HepG2 (cell line): ENCODE data around the gene PPOX. TPM values are rescaled to one million over a fixed set of nuclear protein-coding genes. Genes with fewer than 3 reads are reported as not detected.

ENCODE experiments used
- ASH2L ChIP-seq: fragments of 300-600, 200-600 bp; sonication (generic); IDR thresholded peaks from 2 replicates; pipeline ENCODE4 v1.7.0; 2017; ENCODE audit warnings: low read depth, mild to moderate bottlenecking, moderate library complexity, mixed read lengths, low read length; ENCODE audit not compliant: insufficient read length
- FOSL2 ChIP-seq: sonication (generic); formaldehyde crosslinking; IDR thresholded peaks from 2 replicates; pipeline ENCODE4 v1.4.0; 2020; ENCODE audit warnings: missing genetic modification reagents
- GMEB1 ChIP-seq: sonication (generic); formaldehyde crosslinking; IDR thresholded peaks from 2 replicates; pipeline ENCODE4 v1.5.1; 2020; ENCODE audit warnings: missing genetic modification reagents, mild to moderate bottlenecking, borderline replicate concordance
- IKZF4 ChIP-seq: sonication (generic); formaldehyde crosslinking; IDR thresholded peaks from 2 replicates; pipeline ENCODE4 v1.5.1; 2020; ENCODE audit warnings: borderline replicate concordance, mild to moderate bottlenecking, low read depth, missing genetic modification reagents; ENCODE audit errors: not compliant biosample characterization
- NONO ChIP-seq, 2 experiments: fragments of 450-650 bp in 1 of 2; sonication (generic) in 1 of 2; formaldehyde crosslinking in 1 of 2; IDR thresholded peaks in 1 of 2; conservative IDR thresholded peaks in 1 of 2; 2 replicates each; pipeline versions ENCODE4 v1.6.1 to v1.8.0; 2017 to 2022; ENCODE audit warnings: mild to moderate bottlenecking in 1 of 2, missing genetic modification reagents in 1 of 2, moderate library complexity in 1 of 2
- PHF21A ChIP-seq: sonication (generic); formaldehyde crosslinking; IDR thresholded peaks from 2 replicates; pipeline ENCODE4 v1.5.0; 2020; ENCODE audit warnings: mild to moderate bottlenecking, missing genetic modification reagents
- PPARG ChIP-seq: conservative IDR thresholded peaks from 2 replicates; pipeline ENCODE4 v1.6.1; 2016; ENCODE audit warnings: missing biosample characterization, missing genetic modification reagents
- REL ChIP-seq: sonication (generic); formaldehyde crosslinking; conservative IDR thresholded peaks from 2 replicates; pipeline ENCODE4 v1.8.0; 2022; ENCODE audit warnings: mild to moderate bottlenecking, missing genetic modification reagents, moderate library complexity
- SMAD9 ChIP-seq: sonication (generic); formaldehyde crosslinking; IDR thresholded peaks from 2 replicates; pipeline ENCODE4 v1.5.1; 2020; ENCODE audit warnings: mild to moderate bottlenecking, missing genetic modification reagents
- SMARCE1 ChIP-seq: fragments of 450-650 bp; IDR thresholded peaks from 2 replicates; pipeline ENCODE4 v1.6.1; 2017; ENCODE audit warnings: borderline replicate concordance
- THRA ChIP-seq: sonication (generic); formaldehyde crosslinking; IDR thresholded peaks from 2 replicates; pipeline ENCODE4 v1.4.0; 2020; ENCODE audit warnings: missing genetic modification reagents, borderline replicate concordance
- ZBTB21 ChIP-seq: sonication (generic); formaldehyde crosslinking; IDR thresholded peaks from 2 replicates; pipeline ENCODE4 v1.4.0; 2020; ENCODE audit warnings: missing genetic modification reagents
- ZNF609 ChIP-seq: sonication (generic); formaldehyde crosslinking; IDR thresholded peaks from 2 replicates; pipeline ENCODE4 v1.4.0; 2020; ENCODE audit warnings: mild to moderate bottlenecking, missing genetic modification reagents, borderline replicate concordance
- ZNF619 ChIP-seq: sonication (generic); formaldehyde crosslinking; IDR thresholded peaks from 2 replicates; pipeline ENCODE4 v1.4.0; 2020; ENCODE audit warnings: mild to moderate bottlenecking, missing genetic modification reagents
- ZNF674 ChIP-seq: sonication (generic); formaldehyde crosslinking; IDR thresholded peaks from 2 replicates; pipeline ENCODE4 v1.5.0; 2020; ENCODE audit warnings: low read depth, mild to moderate bottlenecking, missing genetic modification reagents
- ZNF775 ChIP-seq: sonication (generic); formaldehyde crosslinking; IDR thresholded peaks from 2 replicates; pipeline ENCODE4 v1.4.0; 2020; ENCODE audit warnings: missing genetic modification reagents, mild to moderate bottlenecking, moderate library complexity, borderline replicate concordance
- polyA plus RNA-seq, 8 experiments: library from polyadenylated mRNA; depleted of rRNA in 3 of 8; stranded (reverse) in 7 of 8; unstranded in 1 of 8; fragments of >200 nt; fragmentation: Illumina TruSeq in 4 of 8; extraction: Trizol in 4 of 8; gene quantifications; 2 replicates each; pipeline versions ENCODE4 v1.2.1 to v1.2.3, GENCODE V29; 2011 to 2016; ENCODE audit warnings: low read depth in 4 of 8, missing spikeins in 1 of 8, mixed read lengths in 1 of 8; ENCODE audit not compliant: insufficient read depth in 1 of 8
- total RNA-seq, 5 experiments: library from RNA; depleted of rRNA; stranded (reverse); fragments of >200 nt; fragmentation: Illumina TruSeq; extraction: Trizol; gene quantifications; 2 replicates each; pipeline ENCODE4 v1.2.3, GENCODE V29; 2016; ENCODE audit warnings: low read depth in 1 of 5
- TF ChIP-seq, protein P1 (sequence below): sonication (generic); formaldehyde crosslinking; IDR thresholded peaks from 2 replicates; pipeline ENCODE4 v1.5.0; 2020; ENCODE audit warnings: mild to moderate bottlenecking, missing genetic modification reagents, moderate library complexity

The PPOX gene
- total and polyA plus RNA-seq, 2 of the 13 experiments (the other 11 are each of a cell fraction or from before 2014, with no cell fraction given), result 15.5 to 27.7 TPM

DNA sequence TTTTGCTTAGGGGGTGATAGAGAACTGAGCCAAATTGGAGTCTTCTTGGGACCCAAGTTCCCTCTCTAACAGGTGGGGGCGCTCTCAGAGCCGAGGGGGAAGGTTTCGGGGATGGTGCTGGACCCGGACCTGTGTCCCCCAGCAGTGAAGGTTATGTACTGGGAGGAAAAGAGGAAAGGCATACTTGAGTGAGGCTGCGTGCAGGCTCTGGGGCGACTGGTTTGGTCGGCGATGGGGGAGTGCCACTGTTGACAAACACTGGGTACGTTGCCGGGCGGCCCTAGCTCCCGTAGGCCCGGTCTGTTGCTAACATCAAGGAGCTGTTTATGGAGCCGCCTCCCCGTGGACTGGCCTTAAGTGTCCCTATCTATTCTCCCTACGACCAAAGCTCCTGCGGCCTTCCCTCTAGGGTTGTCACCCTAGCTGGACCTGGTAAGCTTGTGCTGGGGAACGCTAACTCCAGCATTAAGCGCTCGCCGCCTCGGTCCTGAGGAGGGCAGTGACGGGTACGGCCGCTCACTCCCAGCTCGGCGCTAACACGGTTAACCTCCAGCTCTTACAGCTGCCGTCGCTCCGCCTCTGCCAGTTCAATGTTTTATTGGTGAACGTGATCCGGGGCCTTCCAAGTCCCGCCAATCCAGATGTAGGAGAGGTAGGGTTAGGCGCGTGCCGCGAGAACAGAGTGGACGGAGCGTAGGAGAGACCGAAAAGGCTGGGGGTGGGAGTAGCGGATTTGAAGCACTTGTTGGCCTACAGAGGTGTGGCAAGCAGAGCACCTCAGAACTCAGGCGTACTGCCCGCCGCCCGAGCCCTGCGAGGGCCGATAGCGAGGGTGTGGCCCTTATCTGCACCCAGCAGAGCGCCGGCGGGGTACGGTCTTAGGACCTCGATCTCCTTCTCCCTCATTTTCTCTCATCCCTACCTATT lies at the start of gene PPOX (continued):
- TF ChIP-seq ZNF609 (CRISPR knock-in tag), result no peak
- TF ChIP-seq GMEB1, result peak; percentile 84
- TF ChIP-seq THRA, result no peak
- TF ChIP-seq REL (CRISPR knock-in tag), result no peak
- TF ChIP-seq PPARG (CRISPR knock-in tag), result no peak; the same call in 1 of the 2 replicates
- TF ChIP-seq ZNF775, result no peak
- TF ChIP-seq, protein P1, sequence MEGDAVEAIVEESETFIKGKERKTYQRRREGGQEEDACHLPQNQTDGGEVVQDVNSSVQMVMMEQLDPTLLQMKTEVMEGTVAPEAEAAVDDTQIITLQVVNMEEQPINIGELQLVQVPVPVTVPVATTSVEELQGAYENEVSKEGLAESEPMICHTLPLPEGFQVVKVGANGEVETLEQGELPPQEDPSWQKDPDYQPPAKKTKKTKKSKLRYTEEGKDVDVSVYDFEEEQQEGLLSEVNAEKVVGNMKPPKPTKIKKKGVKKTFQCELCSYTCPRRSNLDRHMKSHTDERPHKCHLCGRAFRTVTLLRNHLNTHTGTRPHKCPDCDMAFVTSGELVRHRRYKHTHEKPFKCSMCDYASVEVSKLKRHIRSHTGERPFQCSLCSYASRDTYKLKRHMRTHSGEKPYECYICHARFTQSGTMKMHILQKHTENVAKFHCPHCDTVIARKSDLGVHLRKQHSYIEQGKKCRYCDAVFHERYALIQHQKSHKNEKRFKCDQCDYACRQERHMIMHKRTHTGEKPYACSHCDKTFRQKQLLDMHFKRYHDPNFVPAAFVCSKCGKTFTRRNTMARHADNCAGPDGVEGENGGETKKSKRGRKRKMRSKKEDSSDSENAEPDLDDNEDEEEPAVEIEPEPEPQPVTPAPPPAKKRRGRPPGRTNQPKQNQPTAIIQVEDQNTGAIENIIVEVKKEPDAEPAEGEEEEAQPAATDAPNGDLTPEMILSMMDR (CRISPR knock-in tag), result peak; percentile 61
- TF ChIP-seq ASH2L, result peak; percentile 84
- no peak for TF ChIP-seq ZNF674 (CRISPR knock-in tag)
- no peak for TF ChIP-seq ZBTB21 (CRISPR knock-in tag)
- TF ChIP-seq PHF21A (CRISPR knock-in tag), result peak; percentile 85
- TF ChIP-seq ZNF619, result 0 out of 2 replicates have a peak, but pooled peaks have one; percentile 54
- TF ChIP-seq SMARCE1, result no peak
- no peak for TF ChIP-seq FOSL2 (CRISPR knock-in tag)
- no peak for TF ChIP-seq NONO (IDR thresholded peaks at IDR 0.05)
- peak; percentile 74 for TF ChIP-seq NONO (CRISPR knock-in tag; conservative IDR thresholded peaks at IDR 0.05)
- TF ChIP-seq SMAD9 (CRISPR knock-in tag), result no peak
- no peak for TF ChIP-seq IKZF4
